GM12874 (cell line): ENCODE measurements around the gene TRPC3.

Experiments used
- TF ChIP-seq, protein P1 (sequence below): IDR thresholded peaks from 2 replicates; pipeline ENCODE4 v1.5.1; 2011; ENCODE audit warnings: low read depth, mild to moderate bottlenecking, control low read depth, low read length, moderate library complexity; ENCODE audit not compliant: insufficient read depth

The TRPC3 gene

GRCh38 chr4:121988950-121989349, 37.1 kb upstream of the TRPC3 start:
- TF ChIP-seq, protein P1, sequence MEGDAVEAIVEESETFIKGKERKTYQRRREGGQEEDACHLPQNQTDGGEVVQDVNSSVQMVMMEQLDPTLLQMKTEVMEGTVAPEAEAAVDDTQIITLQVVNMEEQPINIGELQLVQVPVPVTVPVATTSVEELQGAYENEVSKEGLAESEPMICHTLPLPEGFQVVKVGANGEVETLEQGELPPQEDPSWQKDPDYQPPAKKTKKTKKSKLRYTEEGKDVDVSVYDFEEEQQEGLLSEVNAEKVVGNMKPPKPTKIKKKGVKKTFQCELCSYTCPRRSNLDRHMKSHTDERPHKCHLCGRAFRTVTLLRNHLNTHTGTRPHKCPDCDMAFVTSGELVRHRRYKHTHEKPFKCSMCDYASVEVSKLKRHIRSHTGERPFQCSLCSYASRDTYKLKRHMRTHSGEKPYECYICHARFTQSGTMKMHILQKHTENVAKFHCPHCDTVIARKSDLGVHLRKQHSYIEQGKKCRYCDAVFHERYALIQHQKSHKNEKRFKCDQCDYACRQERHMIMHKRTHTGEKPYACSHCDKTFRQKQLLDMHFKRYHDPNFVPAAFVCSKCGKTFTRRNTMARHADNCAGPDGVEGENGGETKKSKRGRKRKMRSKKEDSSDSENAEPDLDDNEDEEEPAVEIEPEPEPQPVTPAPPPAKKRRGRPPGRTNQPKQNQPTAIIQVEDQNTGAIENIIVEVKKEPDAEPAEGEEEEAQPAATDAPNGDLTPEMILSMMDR = no peak

DNA sequence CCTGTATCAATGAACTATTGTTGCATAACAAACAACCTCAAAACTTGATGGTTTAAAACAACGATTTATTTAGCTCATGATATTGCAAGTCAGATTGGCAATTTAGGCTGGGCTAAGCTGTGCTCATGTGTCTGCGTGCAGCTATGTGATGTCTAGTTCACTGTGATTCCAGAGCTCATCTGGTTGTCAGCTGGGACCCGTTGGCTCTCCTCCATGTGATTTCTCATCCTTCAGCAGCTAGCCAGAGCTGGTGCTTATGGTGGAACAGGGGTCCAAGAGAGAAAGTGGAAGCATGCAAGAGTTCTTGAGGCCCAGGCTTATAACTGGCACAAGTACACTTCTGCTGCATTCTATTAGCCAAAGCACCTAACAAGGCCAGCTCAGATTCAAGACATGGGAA, 28.8 kb upstream of the TRPC3 start:
- TF ChIP-seq, protein P1 = no peak

DNA sequence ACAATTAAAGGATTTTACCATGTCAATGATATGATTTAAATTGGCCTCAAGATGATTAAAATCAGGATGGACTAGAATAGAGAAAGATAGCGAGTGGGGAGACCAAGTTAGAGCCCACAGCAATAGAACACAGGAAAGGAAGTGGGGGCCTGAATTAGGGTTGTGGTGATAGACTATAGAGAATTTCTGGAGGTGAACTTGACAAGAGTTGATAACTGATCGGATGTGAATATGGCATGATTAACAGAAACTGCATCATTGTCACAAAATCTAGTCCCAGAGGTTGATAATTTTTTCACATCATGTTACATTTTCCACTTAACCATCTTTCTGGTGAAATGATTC, 26.3 kb upstream of the TRPC3 start:
- TF ChIP-seq, protein P1 = no peak

- TF ChIP-seq, protein P1 = no peak
Measured at GRCh38 chr4:121977251-121978171, 25.7 kb upstream of the TRPC3 start.

GRCh38 chr4:121975784-121976183, 23.9 kb upstream of the TRPC3 start:
- TF ChIP-seq, protein P1 = no peak

DNA sequence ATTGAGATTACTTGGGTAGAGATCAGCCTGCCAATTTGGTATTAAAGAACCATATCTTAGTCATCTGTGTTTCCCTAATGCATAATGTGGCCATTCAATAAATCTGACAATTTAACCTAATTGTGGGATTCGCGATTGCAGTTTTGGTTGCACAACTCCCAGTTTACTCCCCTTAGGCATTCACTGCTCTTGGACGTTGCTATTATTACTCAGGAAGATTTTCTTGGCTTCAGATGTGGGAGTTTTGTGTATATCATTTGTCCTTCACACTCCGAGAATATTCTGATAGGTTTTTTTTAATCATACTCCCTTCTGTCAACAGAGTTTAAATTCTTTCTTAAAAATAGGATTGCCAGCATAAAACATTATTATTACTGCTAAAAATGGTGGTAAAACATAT, 22.0 kb upstream of the TRPC3 start:
- TF ChIP-seq, protein P1 = no peak

DNA sequence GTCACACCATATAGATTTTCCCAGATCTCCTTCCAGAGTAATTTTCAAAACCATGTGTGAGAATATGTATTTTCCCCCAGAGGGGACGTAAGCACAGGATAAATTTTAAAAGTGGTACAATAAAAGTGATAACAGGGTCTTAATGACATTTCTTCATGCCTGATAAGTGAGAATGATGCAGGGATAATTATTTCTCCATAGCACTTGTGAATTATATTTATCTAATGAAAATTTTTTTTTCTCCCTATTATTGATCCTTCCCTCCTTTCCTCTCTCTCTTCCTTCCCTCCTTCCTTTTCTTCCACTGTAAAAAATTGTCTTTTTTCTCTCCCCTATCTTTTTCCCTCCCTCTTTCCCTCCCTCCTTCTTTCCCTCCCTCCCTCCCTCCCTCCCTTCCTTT, 17.0 kb upstream of the TRPC3 start:
- TF ChIP-seq, protein P1 = no peak

- TF ChIP-seq, protein P1 = no peak
Measured at GRCh38 chr4:121964958-121965357, 13.1 kb upstream of the TRPC3 start.
